ENCODE measurements around the gene RAB3GAP1.

Gene RAB3GAP1

GRCh38 chr2:135093670-135094330 is 41.7 kb downstream of the RAB3GAP1 start:
- Histone ChIP-seq H3K9ac (no peak overlapping the region), H3K4me3 (IDR thresholded peaks at IDR 0.05; ENCODE audit: insufficient read depth, low read depth, low read length) (no peak overlapping the region), H3K4me2 (no peak overlapping the region), H3K27me3 (ENCODE audit: insufficient read depth, low read depth) (no peaks in the 10 kb centered on the region), H3K36me3 (ENCODE audit: insufficient read depth) (no peaks in the 10 kb centered on the region), H3K79me2 (ENCODE audit: insufficient read depth, low read depth) (no peaks in the 10 kb centered on the region; the same call in 1 of the 2 replicates), H3K4me1 (ENCODE audit: low read depth, poor library complexity, severe bottlenecking) (peaks cover 14% of the 10 kb centered on the region), H3K27ac (no peak overlapping the region), H4K20me1 (ENCODE audit: insufficient read depth) (no peaks in the 10 kb centered on the region), H2AFZ (ENCODE audit: low read depth) (no peak overlapping the region)
- TF ChIP-seq, protein P1, sequence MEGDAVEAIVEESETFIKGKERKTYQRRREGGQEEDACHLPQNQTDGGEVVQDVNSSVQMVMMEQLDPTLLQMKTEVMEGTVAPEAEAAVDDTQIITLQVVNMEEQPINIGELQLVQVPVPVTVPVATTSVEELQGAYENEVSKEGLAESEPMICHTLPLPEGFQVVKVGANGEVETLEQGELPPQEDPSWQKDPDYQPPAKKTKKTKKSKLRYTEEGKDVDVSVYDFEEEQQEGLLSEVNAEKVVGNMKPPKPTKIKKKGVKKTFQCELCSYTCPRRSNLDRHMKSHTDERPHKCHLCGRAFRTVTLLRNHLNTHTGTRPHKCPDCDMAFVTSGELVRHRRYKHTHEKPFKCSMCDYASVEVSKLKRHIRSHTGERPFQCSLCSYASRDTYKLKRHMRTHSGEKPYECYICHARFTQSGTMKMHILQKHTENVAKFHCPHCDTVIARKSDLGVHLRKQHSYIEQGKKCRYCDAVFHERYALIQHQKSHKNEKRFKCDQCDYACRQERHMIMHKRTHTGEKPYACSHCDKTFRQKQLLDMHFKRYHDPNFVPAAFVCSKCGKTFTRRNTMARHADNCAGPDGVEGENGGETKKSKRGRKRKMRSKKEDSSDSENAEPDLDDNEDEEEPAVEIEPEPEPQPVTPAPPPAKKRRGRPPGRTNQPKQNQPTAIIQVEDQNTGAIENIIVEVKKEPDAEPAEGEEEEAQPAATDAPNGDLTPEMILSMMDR (conservative IDR thresholded peaks at IDR 0.05; ENCODE audit: low read depth, low read length): no peak

DNA sequence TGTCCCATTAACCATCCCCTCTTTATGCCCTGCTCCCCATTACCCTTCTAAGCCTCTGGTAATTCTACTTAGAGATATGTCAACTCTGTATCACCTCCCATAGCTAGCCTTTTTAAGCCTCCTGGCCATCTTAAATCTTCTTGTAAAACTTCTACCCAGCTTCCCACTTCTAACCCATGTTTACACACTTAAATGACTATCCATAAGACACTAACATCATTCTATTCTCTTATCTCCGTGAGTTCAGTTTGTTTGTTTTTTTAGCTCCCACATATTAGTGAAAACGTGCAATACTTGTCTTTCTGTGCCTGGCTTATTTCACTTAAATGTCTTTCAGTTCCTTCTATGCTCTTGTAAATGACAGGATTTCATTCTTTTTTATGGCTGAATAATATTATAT is 42.4 kb downstream of the RAB3GAP1 start:
- Histone ChIP-seq H3K9ac (no peak overlapping the region), H3K27me3 (ENCODE audit: insufficient read depth, low read depth) (no peaks in the 10 kb centered on the region), H3K79me2 (ENCODE audit: insufficient read depth, low read depth) (no peaks in the 10 kb centered on the region), H3K4me2 (no peak overlapping the region), H3K27ac (no peak overlapping the region), H3K36me3 (ENCODE audit: insufficient read depth) (no peaks in the 10 kb centered on the region), H3K4me3 (IDR thresholded peaks at IDR 0.05; ENCODE audit: insufficient read depth, low read depth, low read length) (no peak overlapping the region), H3K4me1 (ENCODE audit: low read depth, poor library complexity, severe bottlenecking) (peaks cover 14% of the 10 kb centered on the region), H2AFZ (ENCODE audit: low read depth) (no peak overlapping the region), H4K20me1 (ENCODE audit: insufficient read depth) (no peaks in the 10 kb centered on the region)
- TF ChIP-seq, protein P1 (conservative IDR thresholded peaks at IDR 0.05; ENCODE audit: low read depth, low read length): no peak

DNA sequence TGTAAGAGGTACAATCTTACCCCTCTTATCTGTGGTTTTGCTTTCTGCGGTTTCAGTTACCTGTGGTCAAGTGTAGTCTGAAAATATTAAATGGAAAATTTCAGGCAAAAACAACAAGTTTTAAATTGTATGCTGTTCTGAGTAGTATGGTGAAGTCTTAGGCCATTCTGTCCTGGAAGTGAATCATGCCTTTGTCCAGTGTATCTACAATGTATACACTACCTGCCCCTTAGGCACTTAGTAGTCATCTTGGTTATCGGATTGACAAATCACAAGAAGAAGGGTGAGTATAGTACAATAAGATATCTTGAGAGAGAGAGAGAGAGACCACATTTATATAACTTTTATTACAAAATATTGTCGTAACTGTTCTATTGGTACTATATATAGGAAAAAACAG is 43.5 kb downstream of the RAB3GAP1 start:
- no peak overlapping the region for H3K27ac ChIP-seq
- H4K20me1 ChIP-seq (ENCODE audit: insufficient read depth): no peaks in the 10 kb centered on the region

GRCh38 chr2:135096665-135097446 is 44.8 kb downstream of the RAB3GAP1 start:
- TF ChIP-seq, protein P1 (conservative IDR thresholded peaks at IDR 0.05; ENCODE audit: low read depth, low read length): no peak
- Histone ChIP-seq H4K20me1 (ENCODE audit: insufficient read depth) (no peaks in the 10 kb centered on the region), H3K79me2 (ENCODE audit: insufficient read depth, low read depth) (no peaks in the 10 kb centered on the region), H3K27ac (no peak overlapping the region), H3K4me1 (ENCODE audit: low read depth, poor library complexity, severe bottlenecking) (peaks cover 14% of the 10 kb centered on the region), H3K4me2 (no peak overlapping the region), H3K27me3 (ENCODE audit: insufficient read depth, low read depth) (no peaks in the 10 kb centered on the region), H3K4me3 (IDR thresholded peaks at IDR 0.05; ENCODE audit: insufficient read depth, low read depth, low read length) (no peak overlapping the region), H3K36me3 (ENCODE audit: insufficient read depth) (no peaks in the 10 kb centered on the region), H3K9ac (no peak overlapping the region), H2AFZ (ENCODE audit: low read depth) (no peak overlapping the region)

More for the DNA sequence above, 43.5 kb downstream of the RAB3GAP1 start:
- H2AFZ ChIP-seq (ENCODE audit: low read depth): no peak overlapping the region
- H3K9ac ChIP-seq: no peak overlapping the region
- no peaks in the 10 kb centered on the region for H3K36me3 ChIP-seq (ENCODE audit: insufficient read depth)
- peaks cover 14% of the 10 kb centered on the region for H3K4me1 ChIP-seq (ENCODE audit: low read depth, poor library complexity, severe bottlenecking)
- no peaks in the 10 kb centered on the region for H3K27me3 ChIP-seq (ENCODE audit: insufficient read depth, low read depth)
- peak overlapping the region; percentile 24; the same call in 1 of the 2 replicates for H3K4me2 ChIP-seq
- TF ChIP-seq, protein P1 (conservative IDR thresholded peaks at IDR 0.05; ENCODE audit: low read depth, low read length): no peak
- no peak overlapping the region for H3K4me3 ChIP-seq (IDR thresholded peaks at IDR 0.05; ENCODE audit: insufficient read depth, low read depth, low read length)
- no peaks in the 10 kb centered on the region for H3K79me2 ChIP-seq (ENCODE audit: insufficient read depth, low read depth)
